ENCODE measurements around the gene MMP25.

- TF ChIP-seq CTCF (IDR thresholded peaks at IDR 0.05): no peak
- no peak for TF ChIP-seq TAF1 (IDR thresholded peaks at IDR 0.05; ENCODE audit: borderline replicate concordance, low read depth, low read length)
- TF ChIP-seq EZH2phosphoT487 (IDR thresholded peaks at IDR 0.05; ENCODE audit: borderline replicate concordance, low read depth): no peak
- TF ChIP-seq SIN3A (IDR thresholded peaks at IDR 0.05; ENCODE audit: borderline replicate concordance, low read depth, low read length): no peak
- TF ChIP-seq POLR2AphosphoS5 (IDR thresholded peaks at IDR 0.05; ENCODE audit: low read depth, low read length): no peak
- no peak for TF ChIP-seq MXI1 (IDR thresholded peaks at IDR 0.05; ENCODE audit: low read depth, low read length)
- no peak for TF ChIP-seq RFX5 (IDR thresholded peaks at IDR 0.05; ENCODE audit: low read length)
- TF ChIP-seq, protein P1, sequence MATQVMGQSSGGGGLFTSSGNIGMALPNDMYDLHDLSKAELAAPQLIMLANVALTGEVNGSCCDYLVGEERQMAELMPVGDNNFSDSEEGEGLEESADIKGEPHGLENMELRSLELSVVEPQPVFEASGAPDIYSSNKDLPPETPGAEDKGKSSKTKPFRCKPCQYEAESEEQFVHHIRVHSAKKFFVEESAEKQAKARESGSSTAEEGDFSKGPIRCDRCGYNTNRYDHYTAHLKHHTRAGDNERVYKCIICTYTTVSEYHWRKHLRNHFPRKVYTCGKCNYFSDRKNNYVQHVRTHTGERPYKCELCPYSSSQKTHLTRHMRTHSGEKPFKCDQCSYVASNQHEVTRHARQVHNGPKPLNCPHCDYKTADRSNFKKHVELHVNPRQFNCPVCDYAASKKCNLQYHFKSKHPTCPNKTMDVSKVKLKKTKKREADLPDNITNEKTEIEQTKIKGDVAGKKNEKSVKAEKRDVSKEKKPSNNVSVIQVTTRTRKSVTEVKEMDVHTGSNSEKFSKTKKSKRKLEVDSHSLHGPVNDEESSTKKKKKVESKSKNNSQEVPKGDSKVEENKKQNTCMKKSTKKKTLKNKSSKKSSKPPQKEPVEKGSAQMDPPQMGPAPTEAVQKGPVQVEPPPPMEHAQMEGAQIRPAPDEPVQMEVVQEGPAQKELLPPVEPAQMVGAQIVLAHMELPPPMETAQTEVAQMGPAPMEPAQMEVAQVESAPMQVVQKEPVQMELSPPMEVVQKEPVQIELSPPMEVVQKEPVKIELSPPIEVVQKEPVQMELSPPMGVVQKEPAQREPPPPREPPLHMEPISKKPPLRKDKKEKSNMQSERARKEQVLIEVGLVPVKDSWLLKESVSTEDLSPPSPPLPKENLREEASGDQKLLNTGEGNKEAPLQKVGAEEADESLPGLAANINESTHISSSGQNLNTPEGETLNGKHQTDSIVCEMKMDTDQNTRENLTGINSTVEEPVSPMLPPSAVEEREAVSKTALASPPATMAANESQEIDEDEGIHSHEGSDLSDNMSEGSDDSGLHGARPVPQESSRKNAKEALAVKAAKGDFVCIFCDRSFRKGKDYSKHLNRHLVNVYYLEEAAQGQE (IDR thresholded peaks at IDR 0.05; ENCODE audit: low read depth, low read length): no peak
- TF ChIP-seq MAX (IDR thresholded peaks at IDR 0.05; ENCODE audit: low read depth): no peak
- no peak for TF ChIP-seq EP300 (IDR thresholded peaks at IDR 0.05; ENCODE audit: borderline replicate concordance in 1 of 2, low read depth in 1 of 2, low read length in 1 of 2)
- TF ChIP-seq NFIC (IDR thresholded peaks at IDR 0.05; ENCODE audit: borderline replicate concordance): no peak
Observed at GRCh38 chr16:3096362-3096761, 50.0 kb downstream of the MMP25 start.

All from SK-N-SH (cell line).